ENCODE results near the gene OR7G2. TPM values are rescaled to one million over a fixed set of nuclear protein-coding genes. Genes with fewer than 3 reads are reported as not detected.

Gene OR7G2
- polyA plus RNA-seq (ENCODE audit: insufficient read length): 0.05 TPM
- long read RNA-seq, donor 1: 0 reads
- long read RNA-seq, donor 2: 0 reads
- long read RNA-seq, donor 3: 0 reads
- long read RNA-seq, donor 4: 0 reads
- long read RNA-seq, donor 5: 0 reads
- long read RNA-seq, donor 6: 0 reads
- long read RNA-seq, donor 7: 0 reads
- long read RNA-seq, donor 8: 0 reads

DNA sequence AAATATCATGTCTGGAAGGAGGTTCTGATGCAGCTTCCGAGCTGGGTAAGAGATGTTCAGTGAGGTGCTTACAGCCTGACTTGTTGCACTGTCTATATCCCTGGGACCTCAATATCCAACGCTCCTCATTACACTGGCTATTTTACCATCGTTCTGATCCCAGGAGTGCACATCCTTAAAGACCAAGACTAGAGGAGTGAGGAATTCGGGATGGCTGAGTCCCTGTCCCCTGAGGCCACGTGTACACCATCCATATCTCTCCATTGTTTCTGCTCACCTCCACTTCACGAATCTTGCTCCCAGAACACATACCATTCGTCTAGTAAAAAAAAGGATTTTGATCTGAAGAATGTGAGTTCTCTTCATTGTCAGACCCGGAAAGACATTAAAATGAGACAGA is at the start of gene OR7G2:
Gene OR7G2, minus strand, starts transcription at position 101 of the 400 bp plus-strand sequence. CDS start 4,232 bp downstream, outside the sequence.
- DNase-seq: no peak

GRCh38 chr19:9156304-9156703 is 49.0 kb upstream of the OR7G2 start:
- no peak for DNase-seq

DNA sequence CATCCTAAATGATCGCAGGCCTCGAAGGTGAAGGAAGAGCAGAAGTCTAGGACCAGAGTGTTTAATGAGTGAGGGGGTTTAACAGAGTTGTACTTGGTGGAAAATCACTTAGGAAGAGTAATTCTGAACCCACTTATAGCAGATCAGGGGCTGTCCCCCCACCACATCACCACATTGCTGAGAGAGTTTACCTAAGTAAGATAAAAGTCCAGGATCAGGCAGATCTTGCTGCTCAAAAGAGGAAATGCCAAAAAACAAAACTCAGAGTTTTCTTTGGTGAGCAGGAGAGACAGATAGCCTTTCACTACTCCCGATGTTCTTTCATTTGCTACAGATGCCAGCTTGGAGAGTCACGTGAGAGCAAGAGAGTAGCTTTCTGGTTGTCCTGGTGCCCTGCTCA is 48.3 kb upstream of the OR7G2 start:
- DNase-seq: no peak

DNA sequence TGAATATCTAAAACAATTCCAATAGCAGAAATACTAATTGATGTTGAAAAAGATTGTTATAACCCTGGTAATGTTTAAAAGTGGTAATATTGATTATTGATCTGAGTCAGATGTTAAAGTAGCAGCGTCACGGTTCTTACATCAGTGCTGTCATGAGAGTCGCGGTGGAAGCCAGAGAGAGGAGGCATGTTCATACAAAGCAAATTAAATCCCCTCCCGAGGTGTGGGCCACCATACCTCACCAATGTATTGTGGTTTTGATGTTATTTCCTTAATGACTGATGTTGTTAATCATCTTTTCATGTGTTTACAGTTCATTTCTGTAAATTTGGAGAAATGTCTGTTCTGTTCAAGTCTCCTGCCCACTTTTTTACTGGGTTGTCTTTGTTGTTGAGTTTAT is 44.1 kb upstream of the OR7G2 start:
- no peak for DNase-seq

DNA sequence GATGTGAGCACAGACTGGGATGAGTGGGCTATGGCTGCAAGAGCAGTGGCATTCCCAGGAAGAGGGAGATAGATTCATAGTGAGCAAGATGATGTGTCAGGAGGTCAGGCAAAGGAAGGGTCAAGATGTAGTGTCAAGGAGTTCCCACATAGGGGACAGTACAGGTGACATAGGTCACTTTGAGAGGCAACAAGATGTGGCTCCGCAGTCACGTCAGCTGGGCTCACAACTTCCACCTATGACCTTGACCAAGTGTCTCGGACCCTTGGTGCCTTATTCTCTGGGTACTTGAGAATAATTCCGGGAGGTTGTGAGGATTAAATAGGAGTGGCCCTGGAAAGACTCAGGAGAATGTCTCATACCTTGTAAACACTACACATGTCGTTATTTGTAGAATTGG is 43.4 kb upstream of the OR7G2 start:
- no peak for DNase-seq

GRCh38 chr19:9149997-9150396 is 42.7 kb upstream of the OR7G2 start:
- DNase-seq: no peak

DNA sequence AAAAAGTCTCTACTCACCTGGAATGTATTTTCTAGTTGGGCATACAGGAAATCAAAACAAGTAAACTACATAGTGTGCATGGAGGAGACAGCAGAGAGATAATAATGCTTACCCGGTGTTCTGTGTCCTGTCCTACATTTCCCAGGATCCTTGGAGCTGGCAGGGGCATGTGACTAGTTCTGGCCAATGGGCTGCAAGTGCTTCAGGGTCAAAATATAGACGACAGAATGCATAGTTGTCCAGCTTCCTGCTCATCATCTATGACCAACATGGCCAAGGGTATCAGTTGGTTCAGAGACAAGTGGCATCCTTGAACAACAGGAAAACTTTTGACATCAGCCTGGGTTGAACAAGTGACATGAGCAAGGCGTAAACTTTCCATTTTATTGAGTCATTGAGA is 41.4 kb upstream of the OR7G2 start:
- DNase-seq: no peak

DNA sequence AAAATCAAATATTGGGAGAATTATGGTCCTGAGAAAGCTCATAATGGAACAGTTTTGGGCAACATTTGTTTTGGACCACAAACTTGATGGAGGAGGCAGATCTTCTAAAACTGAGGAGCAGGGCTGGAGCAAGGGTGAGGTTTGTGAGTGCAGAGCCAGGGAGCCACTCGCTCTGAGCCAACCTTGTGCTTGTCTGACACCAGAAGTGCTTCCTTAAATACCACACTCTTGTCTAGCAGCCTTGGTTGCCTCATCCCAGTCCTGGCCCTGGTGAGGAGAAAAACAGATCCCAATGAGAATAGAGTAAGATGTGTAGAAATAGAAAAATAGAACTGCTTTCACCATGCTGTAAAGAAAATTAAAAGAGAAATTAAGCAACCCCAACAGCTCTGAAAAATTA is 39.6 kb upstream of the OR7G2 start:
- no peak for DNase-seq

GRCh38 chr19:9144920-9145319 is 37.6 kb upstream of the OR7G2 start:
- no peak for DNase-seq

GRCh38 chr19:9140159-9140874 is 33.0 kb upstream of the OR7G2 start, which contains the start of gene ZNF317:
Gene ZNF317 (plus strand): TSS chr19:9140397. CDS start chr19:9156017, 15,620 bp downstream.
- DNase-seq: peak; percentile 97

DNA sequence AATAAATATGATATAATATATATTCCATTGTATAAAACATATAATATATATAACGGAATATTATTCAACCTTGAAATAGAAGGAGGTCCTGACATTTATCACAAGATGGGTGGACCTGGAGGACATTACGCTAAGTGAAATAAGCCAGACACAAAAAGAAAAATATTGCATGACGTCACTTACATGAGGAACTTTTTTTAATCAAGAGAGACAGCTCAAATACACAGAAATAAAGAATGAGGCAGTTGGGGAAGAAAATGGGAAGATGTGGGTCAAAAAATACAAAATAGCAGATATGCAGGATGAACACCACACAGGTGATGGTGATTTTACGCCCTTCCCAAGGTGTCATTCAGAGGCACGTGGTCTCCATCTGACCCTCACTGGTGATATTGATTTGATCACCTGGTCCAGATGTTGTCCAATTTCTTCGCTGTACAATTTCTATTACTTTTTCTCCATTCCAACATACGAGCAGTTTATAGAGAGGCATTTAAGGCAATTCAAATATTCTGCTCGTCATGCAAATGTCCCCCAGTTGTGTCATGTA is 32.4 kb upstream of the OR7G2 start:
- no peak for DNase-seq

GRCh38 chr19:9132422-9132821 is 25.1 kb upstream of the OR7G2 start:
- DNase-seq: no peak

DNA sequence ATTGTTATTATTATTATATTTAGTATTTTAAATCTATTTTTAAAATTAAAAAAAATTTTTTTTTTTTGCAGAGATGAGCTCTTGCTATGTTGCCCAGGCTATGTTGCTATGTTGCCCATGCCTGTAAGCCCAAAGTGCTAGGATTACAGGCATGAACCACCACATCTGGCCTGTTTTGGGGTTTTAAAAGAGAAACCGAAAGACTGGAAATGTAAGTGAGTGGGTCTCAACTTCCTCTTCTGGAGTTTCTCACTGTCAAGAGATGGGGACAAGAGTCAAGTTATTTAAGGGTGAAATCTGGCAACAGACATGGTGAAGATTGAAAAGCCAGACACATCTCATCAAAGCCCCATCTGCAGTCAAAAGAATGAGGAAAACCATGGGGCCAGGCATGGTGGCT is 23.7 kb upstream of the OR7G2 start:
- no peak for DNase-seq

DNA sequence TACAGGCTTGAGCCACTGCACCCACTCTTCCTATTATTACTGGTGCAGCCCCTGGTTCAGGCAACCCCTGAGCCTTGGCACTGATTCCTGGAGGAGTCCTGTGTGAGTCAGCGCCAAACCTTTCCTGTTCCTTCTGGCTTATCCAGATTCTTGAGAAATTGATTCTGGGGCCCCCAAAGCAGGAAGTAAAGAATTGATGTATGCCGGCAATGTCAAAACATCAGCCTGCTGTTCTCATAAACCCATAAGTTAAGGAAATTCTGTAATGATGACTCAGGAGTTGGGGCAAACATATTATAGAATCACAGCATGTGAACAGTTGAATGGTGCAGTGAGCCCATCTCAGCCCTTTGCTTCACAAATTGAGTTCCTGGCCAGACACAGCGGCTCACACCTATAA is 20.9 kb upstream of the OR7G2 start:
- DNase-seq: no peak

DNA sequence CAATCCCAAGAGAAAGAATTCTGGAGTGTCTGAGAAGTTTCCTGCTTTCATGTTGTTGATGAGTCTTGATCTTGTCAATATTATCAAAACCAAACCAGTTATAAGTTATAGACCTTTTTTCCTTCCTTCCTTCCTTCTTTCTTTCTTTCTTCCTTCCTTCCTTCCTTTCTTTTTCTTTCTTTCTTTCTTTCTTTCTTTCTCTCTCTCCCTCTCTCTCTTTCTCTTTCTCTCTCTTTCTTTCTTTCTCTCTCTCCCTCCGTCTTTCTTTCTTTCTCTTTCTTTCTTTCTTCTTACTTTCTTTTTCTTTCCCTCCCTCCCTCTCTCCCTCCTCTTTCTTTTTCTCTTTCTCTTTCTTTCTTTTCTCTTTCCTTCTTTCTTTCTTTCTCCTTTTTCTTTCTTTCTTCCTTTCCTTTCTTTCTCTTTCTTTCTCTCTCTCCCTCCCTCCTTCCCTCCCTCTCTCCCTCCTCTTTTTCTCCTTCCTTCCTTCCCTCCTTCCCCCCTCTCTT is 19.7 kb upstream of the OR7G2 start, which contains the start of gene OR7G3:
Gene OR7G3, minus strand, starts transcription at position 51 of the 506 bp plus-strand sequence. Its CDS starts 0 bp downstream, at position 51.
- no peak for DNase-seq

GRCh38 chr19:9116547-9116946 is 9.3 kb upstream of the OR7G2 start:
- no peak for DNase-seq

GRCh38 chr19:9115307-9115813 is 8.1 kb upstream of the OR7G2 start, which contains the start of gene OR7G1:
Gene OR7G1 (minus strand): TSS chr19:9115763. CDS start chr19:9115763, 0 bp downstream.
- DNase-seq: no peak

- no peak for DNase-seq
These were observed 2.7 kb upstream of the OR7G2 start for GRCh38 chr19:9109959-9110358.

- DNase-seq: no peak
These were observed 20.5 kb downstream of the OR7G2 start, which contains the start of gene OR1M1 for GRCh38 chr19:9086761-9087160. Gene OR1M1 (plus strand): TSS chr19:9087061. CDS start chr19:9093245, 6,184 bp downstream.

DNA sequence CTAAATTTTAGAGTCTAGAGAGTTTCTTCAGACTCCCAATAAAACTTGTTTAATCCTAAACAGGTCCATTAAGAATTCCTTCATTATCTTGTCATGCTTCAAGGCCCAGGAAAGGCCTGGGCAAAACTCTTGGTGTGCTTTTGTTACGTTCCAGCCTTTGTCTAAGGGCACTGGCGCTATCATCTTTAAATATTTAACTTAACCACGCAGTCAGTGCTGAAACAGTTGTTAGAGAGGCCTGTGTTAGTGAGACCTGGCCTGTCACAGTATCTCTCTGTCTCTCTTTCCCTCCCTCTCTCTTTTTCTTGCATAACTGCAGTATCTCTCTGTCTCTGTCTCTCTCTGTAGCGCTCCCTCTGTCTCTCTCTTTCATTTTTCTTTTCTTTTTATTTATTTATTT is 28.6 kb downstream of the OR7G2 start:
- DNase-seq: no peak

- no peak for DNase-seq
These were observed 30.4 kb downstream of the OR7G2 start for GRCh38 chr19:9076901-9077300.

DNA sequence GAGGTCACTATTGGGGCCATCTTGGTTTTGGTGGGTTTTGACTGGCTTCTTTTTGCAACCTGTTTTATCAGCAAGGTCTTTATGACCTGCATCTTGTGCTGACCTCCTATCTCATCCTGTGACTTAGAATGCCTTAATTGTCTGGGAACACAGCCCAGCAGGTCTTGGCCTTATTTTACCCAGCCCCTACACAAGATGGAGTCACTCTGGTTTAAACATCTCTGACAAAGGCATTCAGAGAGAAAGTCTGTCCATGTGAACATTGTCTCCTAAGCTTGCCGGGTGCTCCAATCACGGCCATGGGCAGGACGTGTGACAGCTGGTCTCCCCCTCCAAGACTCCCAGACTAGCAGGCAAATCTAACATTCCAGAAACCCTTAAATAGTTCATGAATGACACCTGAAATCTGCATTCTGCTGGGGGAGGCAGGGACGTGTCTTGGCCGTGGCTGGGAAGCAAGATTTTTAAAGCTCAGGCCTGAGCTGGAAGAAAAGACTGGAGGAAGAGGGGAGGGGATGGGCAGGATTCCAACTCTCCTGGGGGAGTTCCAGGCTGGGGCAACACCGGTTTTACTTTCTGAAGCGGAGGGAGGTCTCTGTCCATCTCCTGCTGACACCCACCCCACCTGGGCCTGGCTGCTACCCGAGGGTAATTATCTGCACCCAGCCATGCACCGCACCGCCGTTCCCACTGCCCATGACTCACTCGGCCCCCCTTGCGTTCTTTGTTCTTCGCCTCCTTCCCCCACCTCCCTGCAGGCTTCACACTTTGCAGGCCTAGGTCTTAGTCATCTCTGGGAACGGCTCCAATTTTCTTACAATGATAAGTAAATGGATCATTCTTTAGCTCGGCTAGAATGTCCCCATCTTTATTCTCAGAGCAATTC is 32.0 kb downstream of the OR7G2 start:
- peak; percentile 76 for DNase-seq

Data from left kidney (tissue), 8 donors.